ENCODE measurements around the gene SNX7. TPM values are rescaled to one million over a fixed set of nuclear protein-coding genes. Genes with fewer than 3 reads are reported as not detected.
A peak's percentile ranks its signal among the peaks of the same experiment; 100 is the strongest.

The SNX7 gene, protein sequence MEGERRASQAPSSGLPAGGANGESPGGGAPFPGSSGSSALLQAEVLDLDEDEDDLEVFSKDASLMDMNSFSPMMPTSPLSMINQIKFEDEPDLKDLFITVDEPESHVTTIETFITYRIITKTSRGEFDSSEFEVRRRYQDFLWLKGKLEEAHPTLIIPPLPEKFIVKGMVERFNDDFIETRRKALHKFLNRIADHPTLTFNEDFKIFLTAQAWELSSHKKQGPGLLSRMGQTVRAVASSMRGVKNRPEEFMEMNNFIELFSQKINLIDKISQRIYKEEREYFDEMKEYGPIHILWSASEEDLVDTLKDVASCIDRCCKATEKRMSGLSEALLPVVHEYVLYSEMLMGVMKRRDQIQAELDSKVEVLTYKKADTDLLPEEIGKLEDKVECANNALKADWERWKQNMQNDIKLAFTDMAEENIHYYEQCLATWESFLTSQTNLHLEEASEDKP
- total RNA-seq = under 1 TPM in 1 of 2 donors, not detected in 1; 0.63 TPM

GRCh38 chr1:98661544-98662355, at the start of gene SNX7:
TSS of gene SNX7 (plus strand) at chr1:98661721. CDS start at chr1:98661732, 11 bp downstream.
- DNase-seq (peak; percentile 24 to 42), ATAC-seq (replicated peaks in 1 of 2) (peak; percentile 77 to 90)
- peak within 1 kb of the TSS; percentile 86 to 92 for H3K4me3 Mint-ChIP-seq
- H3K4me1 Mint-ChIP-seq (ENCODE audit: low read depth) = peaks cover 12% of the 10 kb centered on the region
- peaks cover 52% of the 10 kb centered on the region for H3K27me3 Mint-ChIP-seq (ENCODE audit: low read depth)
- peak within 1 kb of the TSS; percentile 68 for H3K27ac Mint-ChIP-seq
- H3K36me3 Mint-ChIP-seq (ENCODE audit: insufficient read depth in 2 of 2) = no peaks in the 10 kb centered on the region
- H3K9me3 Mint-ChIP-seq = no peaks in the 10 kb centered on the region

- Mint-ChIP-seq H3K27me3 (ENCODE audit: low read depth) (no peaks in the 10 kb centered on the region), H3K4me1 (ENCODE audit: low read depth) (no peaks in the 10 kb centered on the region)
- no peak for ATAC-seq (replicated peaks in 1 of 2)
Observed at GRCh38 chr1:98637316-98637715, 24.2 kb upstream of the SNX7 start.

DNA sequence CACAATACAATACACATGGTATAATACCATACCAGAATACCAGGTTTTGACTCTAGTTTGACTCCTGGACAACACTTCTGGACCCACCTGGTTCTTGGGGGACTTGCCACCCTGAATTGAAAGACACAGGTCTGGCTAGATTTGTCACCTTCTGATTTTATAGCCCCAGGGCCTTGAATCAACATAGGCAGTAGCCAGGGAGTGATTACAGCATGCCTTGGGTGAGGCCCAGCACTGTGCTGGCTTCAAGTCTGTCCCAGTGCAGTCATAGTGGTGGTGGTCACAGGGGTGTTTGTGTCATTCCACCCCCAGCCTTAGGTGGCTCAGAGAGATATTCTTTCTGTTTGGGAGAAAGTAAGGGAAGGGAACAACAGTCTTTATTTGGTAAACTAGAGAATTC, 23.3 kb upstream of the SNX7 start:
- Mint-ChIP-seq H3K27ac (no peak overlapping the region), H3K4me3 (no peak overlapping the region), H3K27me3 (ENCODE audit: low read depth) (no peaks in the 10 kb centered on the region), H3K9me3 (peaks cover 3 to 10% of the 10 kb centered on the region in 2 donors), H3K4me1 (ENCODE audit: low read depth) (no peaks in the 10 kb centered on the region), H3K36me3 (ENCODE audit: insufficient read depth in 2 of 2) (no peaks in the 10 kb centered on the region)
- no peak for DNase-seq
- no peak for ATAC-seq (replicated peaks in 1 of 2)

More at GRCh38 chr1:98637316-98637715, 24.2 kb upstream of the SNX7 start:
- H3K27ac Mint-ChIP-seq = no peak overlapping the region
- peaks cover 3 to 10% of the 10 kb centered on the region in 2 donors for H3K9me3 Mint-ChIP-seq
- H3K4me3 Mint-ChIP-seq = no peak overlapping the region
- no peak for DNase-seq
- H3K36me3 Mint-ChIP-seq (ENCODE audit: insufficient read depth in 2 of 2) = no peaks in the 10 kb centered on the region

- no peaks in the 10 kb centered on the region for H3K4me1 Mint-ChIP-seq (ENCODE audit: low read depth)
- peaks cover 2 to 10% of the 10 kb centered on the region in 2 donors for H3K9me3 Mint-ChIP-seq
- H3K27ac Mint-ChIP-seq = no peak overlapping the region
- no peaks in the 10 kb centered on the region for H3K36me3 Mint-ChIP-seq (ENCODE audit: insufficient read depth in 2 of 2)
- DNase-seq (no peak), ATAC-seq (replicated peaks in 1 of 2) (no peak)
- H3K27me3 Mint-ChIP-seq (ENCODE audit: low read depth) = no peaks in the 10 kb centered on the region
- H3K4me3 Mint-ChIP-seq = no peak overlapping the region
Observed at GRCh38 chr1:98644510-98644909, 17.0 kb upstream of the SNX7 start.

- H3K36me3 Mint-ChIP-seq (ENCODE audit: insufficient read depth in 2 of 2) = no peaks in the 10 kb centered on the region
- no peak for DNase-seq
- H3K4me1 Mint-ChIP-seq (ENCODE audit: low read depth) = no peaks in the 10 kb centered on the region
- H3K27ac Mint-ChIP-seq = no peak overlapping the region
- ATAC-seq (replicated peaks in 1 of 2) = no peak
- H3K9me3 Mint-ChIP-seq = peaks cover 0 to 2% of the 10 kb centered on the region in 2 donors
- peaks cover 6% of the 10 kb centered on the region for H3K27me3 Mint-ChIP-seq (ENCODE audit: low read depth)
- no peak overlapping the region for H3K4me3 Mint-ChIP-seq
Observed at GRCh38 chr1:98651116-98651632, 10.3 kb upstream of the SNX7 start.

DNA sequence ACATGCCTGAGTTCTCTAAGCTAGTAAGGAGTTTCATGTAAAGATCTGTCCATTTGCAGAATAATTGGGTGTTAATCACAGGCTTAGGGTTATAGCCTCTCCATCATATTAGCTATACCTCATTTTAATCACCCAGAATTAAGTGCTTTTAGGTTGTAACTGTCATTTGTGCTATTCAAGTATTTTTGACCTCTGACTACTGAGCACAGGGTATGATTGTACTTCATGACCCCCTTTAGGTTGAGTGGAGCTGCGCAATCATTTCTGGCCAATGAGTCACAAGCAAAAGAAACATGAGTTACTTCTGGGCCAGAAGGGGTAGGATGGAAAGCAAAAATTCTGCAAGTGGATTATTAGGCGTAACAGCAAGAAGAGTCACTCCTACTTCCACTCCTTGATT, 8.4 kb upstream of the SNX7 start:
- DNase-seq = no peak
- Mint-ChIP-seq H3K27me3 (ENCODE audit: low read depth) (peaks cover 7% of the 10 kb centered on the region), H3K9me3 (peaks cover 0 to 2% of the 10 kb centered on the region in 2 donors)

GRCh38 chr1:98659879-98660278, 1.6 kb upstream of the SNX7 start:
- no peak overlapping the region for H3K27ac Mint-ChIP-seq
- ATAC-seq (replicated peaks in 1 of 2) (no peak), DNase-seq (no peak)
- no peaks in the 10 kb centered on the region for H3K36me3 Mint-ChIP-seq (ENCODE audit: insufficient read depth in 2 of 2)
- H3K9me3 Mint-ChIP-seq = no peaks in the 10 kb centered on the region
- H3K4me3 Mint-ChIP-seq = no peak overlapping the region
- H3K4me1 Mint-ChIP-seq (ENCODE audit: low read depth) = peaks cover 12% of the 10 kb centered on the region
- peaks cover 51% of the 10 kb centered on the region for H3K27me3 Mint-ChIP-seq (ENCODE audit: low read depth)

More for the DNA sequence above, 8.4 kb upstream of the SNX7 start:
- Mint-ChIP-seq H3K4me3 (no peak overlapping the region), H3K27ac (no peak overlapping the region), H3K36me3 (ENCODE audit: insufficient read depth in 2 of 2) (no peaks in the 10 kb centered on the region), H3K4me1 (ENCODE audit: low read depth) (no peaks in the 10 kb centered on the region)
- no peak for ATAC-seq (replicated peaks in 1 of 2)

GRCh38 chr1:98660940-98661543, 479 bp upstream of the SNX7 start:
- Mint-ChIP-seq H3K9me3 (no peaks in the 10 kb centered on the region), H3K36me3 (ENCODE audit: insufficient read depth in 2 of 2) (no peaks in the 10 kb centered on the region), H3K4me1 (ENCODE audit: low read depth) (peaks cover 12% of the 10 kb centered on the region), H3K4me3 (peak overlapping the region; percentile 38 to 66), H3K27ac (no peak overlapping the region), H3K27me3 (ENCODE audit: low read depth) (peaks cover 52% of the 10 kb centered on the region)
- ATAC-seq (replicated peaks in 1 of 2) = no peak
- DNase-seq = no peak

- peak overlapping the region; percentile 68 for H3K27ac Mint-ChIP-seq
- DNase-seq (no peak), ATAC-seq (replicated peaks in 1 of 2) (no peak)
- H3K4me3 Mint-ChIP-seq = peak overlapping the region; percentile 86 to 92
- H3K36me3 Mint-ChIP-seq (ENCODE audit: insufficient read depth in 2 of 2) = no peaks in the 10 kb centered on the region
- H3K9me3 Mint-ChIP-seq = no peaks in the 10 kb centered on the region
- H3K4me1 Mint-ChIP-seq (ENCODE audit: low read depth) = peaks cover 12% of the 10 kb centered on the region
- H3K27me3 Mint-ChIP-seq (ENCODE audit: low read depth) = peaks cover 52% of the 10 kb centered on the region
Observed at GRCh38 chr1:98662356-98662670, 792 bp downstream of the SNX7 start.

- Mint-ChIP-seq H3K9me3 (no peaks in the 10 kb centered on the region), H3K27me3 (ENCODE audit: low read depth) (peaks cover 12% of the 10 kb centered on the region), H3K4me1 (ENCODE audit: low read depth) (no peaks in the 10 kb centered on the region), H3K36me3 (ENCODE audit: insufficient read depth in 2 of 2) (no peaks in the 10 kb centered on the region), H3K27ac (no peak overlapping the region), H3K4me3 (no peak overlapping the region)
- ATAC-seq (replicated peaks in 1 of 2) (no peak), DNase-seq (no peak)
Observed at GRCh38 chr1:98668733-98669132, 7.2 kb downstream of the SNX7 start.

- ATAC-seq (replicated peaks in 1 of 2) = no peak
- H3K4me3 Mint-ChIP-seq = no peak overlapping the region
- DNase-seq = no peak
- H3K27me3 Mint-ChIP-seq (ENCODE audit: low read depth) = peaks cover 4% of the 10 kb centered on the region
- H3K4me1 Mint-ChIP-seq (ENCODE audit: low read depth) = no peaks in the 10 kb centered on the region
- H3K9me3 Mint-ChIP-seq = no peaks in the 10 kb centered on the region
- H3K36me3 Mint-ChIP-seq (ENCODE audit: insufficient read depth in 2 of 2) = no peaks in the 10 kb centered on the region
- H3K27ac Mint-ChIP-seq = no peak overlapping the region
Observed at GRCh38 chr1:98669355-98670296, 8.1 kb downstream of the SNX7 start.

DNA sequence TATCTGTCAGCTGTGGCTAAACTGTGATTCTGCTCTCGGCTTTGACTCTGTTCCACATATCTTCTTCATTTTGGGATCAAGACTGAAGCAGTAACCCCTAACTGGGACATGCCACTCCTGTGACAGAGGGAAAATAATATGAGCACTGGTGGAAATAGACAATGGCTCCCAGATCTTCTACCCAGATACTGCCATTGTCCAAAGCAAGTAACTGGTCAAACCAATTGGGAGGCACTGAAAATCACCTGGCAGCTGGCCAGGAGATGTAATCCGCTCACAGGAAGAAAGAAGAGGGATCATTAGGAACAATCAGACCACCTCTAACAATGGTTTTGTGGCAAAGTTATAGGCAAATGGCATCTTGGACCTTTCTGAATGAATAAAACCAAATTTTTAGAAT, 10.7 kb downstream of the SNX7 start:
- Mint-ChIP-seq H3K36me3 (ENCODE audit: insufficient read depth in 2 of 2) (no peaks in the 10 kb centered on the region), H3K4me3 (no peak overlapping the region), H3K27me3 (ENCODE audit: low read depth) (no peaks in the 10 kb centered on the region), H3K27ac (no peak overlapping the region), H3K4me1 (ENCODE audit: low read depth) (no peaks in the 10 kb centered on the region), H3K9me3 (no peaks in the 10 kb centered on the region)
- ATAC-seq (replicated peaks in 1 of 2) (no peak), DNase-seq (no peak)

Data from activated T-cell treated with anti-CD3 and anti-CD28 coated beads, Interleukin-2, amount 50 U/mL, for 72 hours (primary cell).